Bronchial smooth muscle cell (primary cell): ENCODE measurements around the gene ANKRD34A. TPM values are rescaled to one million over a fixed set of nuclear protein-coding genes. Genes with fewer than 3 reads are reported as not detected.

Source experiments
- total RNA-seq: library from RNA; depleted of rRNA; stranded (reverse); fragments of >200 nt; gene quantifications from 2 replicates; pipeline ENCODE4 v1.2.1, GENCODE V29; 2014

The ANKRD34A gene
- total RNA-seq, result 0.09 and 0.32 TPM in 2 replicates

DNA sequence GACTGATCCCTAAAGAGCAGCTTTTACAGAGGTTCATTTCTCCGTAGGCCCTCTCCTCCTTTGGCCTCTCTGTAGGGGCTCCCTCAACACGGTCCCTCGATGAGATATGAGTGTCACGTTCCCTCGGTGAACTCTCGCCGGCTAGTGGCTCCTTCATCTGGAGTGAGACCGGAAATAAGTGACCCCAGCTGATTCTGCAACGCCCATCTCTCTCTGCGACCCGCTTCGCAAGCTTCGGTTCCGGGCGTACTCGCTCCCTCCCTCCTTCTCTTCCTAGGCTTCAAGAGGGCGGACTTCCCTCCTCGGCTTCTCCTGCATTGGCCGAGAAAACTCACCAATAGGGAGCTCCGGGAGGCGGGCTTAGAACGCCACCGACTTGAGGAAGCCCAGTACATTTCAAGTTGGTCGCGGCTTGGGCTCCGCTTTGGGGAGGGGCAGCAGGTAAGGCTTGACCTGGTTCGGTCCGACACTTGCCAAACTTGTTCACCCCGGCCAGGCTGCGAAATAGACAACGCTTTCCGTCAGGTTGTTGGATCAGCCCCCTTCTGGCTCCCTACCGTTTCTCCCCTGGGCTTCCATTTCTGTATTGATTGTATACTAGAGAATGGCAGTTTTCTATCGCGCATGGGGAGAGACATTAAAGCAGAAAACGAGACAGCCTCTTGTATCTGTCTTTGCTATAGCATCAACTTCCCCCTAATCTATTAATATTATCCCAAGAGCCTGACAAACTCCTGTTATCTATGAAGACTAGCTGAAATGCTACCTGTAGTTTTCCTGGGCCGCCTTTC, at the start of gene ANKRD34A, which contains the start of gene POLR3GL:
Gene ANKRD34A, minus strand, starts transcription at position 248 of the 791 bp plus-strand sequence. CDS start 2,816 bp downstream, outside the sequence.
Gene POLR3GL, plus strand, starts transcription at position 363 of the 791 bp plus-strand sequence. CDS start 10,176 bp downstream, outside the sequence.

DNA sequence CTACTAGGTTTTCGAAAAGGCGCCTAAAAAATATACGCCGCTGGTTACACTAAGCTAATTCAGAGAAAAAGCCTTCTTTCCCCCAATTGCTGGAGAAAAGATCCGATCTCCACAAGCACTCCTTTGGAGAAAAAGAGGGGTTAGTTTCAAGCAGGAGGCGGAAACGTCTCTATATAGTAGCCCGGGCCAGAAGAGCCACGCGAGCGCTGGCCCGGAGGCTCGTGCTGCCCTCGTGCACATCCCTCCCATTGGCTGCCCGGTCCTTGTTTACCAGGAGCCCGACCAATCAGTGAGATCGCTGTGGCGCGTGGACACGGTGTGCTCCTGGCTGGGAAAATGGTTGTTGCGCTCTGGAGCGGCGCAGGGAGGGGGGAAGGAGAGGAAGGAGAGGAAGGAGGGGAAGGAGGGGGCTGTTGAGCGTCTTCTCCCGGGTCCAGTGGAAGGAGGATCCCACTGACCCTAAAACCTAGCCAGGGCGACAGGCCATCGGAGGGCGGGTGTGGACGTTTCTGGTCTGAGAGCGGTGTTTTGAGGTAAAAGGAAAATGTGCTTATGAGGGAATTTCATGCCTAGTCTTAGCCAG, 32.1 kb upstream of the ANKRD34A start, which contains the start of gene TXNIP:
Gene TXNIP, minus strand, starts transcription at position 147 of the 583 bp plus-strand sequence. CDS start 313 bp downstream, outside the sequence.

DNA sequence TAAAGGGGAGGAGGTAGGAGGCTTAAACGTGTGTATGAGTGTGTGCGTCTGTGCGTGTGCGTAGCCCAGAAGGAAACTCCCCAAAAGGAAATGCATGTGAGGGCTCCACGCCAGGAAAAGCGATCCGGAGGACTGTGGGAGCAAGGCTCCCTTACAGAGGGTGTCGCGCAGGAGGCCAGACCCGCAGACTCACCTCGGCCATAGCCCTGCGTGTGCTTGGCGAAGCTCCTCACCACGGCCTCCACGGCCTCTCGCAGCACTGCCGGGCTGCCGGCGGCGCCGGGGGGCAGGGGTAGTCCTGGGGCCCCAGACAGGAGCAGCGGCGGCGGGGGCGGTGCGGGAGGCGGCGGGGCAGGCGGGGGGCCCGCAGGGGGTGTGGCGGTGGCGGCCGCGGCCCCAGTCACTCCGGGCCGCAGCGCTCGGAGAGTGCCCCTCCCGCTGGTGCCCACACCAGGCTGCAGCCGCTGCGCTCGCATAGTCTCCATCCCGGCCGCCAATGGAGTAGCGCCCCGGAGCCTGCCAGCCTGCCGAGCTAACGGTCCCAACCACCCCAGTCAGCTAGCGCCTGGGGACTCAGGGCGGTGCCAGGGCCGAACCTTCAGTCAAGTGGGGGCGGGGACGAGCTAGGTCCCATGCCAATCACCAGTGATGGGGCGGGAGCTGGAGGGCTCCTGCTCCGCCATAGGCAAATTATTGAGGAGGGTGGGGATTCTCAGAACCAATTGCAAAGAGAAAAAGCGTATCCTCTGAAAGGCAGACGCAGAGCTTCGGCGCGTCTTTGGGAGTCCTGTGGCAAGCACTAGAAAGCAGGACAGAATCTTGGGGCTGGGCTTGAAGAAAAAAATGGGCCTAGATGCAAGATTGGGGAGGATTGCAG, 6.7 kb downstream of the ANKRD34A start, which contains the start of gene LIX1L:
Gene LIX1L, minus strand, starts transcription at position 575 of the 877 bp plus-strand sequence. Its CDS starts 90 bp downstream, at position 485.

DNA sequence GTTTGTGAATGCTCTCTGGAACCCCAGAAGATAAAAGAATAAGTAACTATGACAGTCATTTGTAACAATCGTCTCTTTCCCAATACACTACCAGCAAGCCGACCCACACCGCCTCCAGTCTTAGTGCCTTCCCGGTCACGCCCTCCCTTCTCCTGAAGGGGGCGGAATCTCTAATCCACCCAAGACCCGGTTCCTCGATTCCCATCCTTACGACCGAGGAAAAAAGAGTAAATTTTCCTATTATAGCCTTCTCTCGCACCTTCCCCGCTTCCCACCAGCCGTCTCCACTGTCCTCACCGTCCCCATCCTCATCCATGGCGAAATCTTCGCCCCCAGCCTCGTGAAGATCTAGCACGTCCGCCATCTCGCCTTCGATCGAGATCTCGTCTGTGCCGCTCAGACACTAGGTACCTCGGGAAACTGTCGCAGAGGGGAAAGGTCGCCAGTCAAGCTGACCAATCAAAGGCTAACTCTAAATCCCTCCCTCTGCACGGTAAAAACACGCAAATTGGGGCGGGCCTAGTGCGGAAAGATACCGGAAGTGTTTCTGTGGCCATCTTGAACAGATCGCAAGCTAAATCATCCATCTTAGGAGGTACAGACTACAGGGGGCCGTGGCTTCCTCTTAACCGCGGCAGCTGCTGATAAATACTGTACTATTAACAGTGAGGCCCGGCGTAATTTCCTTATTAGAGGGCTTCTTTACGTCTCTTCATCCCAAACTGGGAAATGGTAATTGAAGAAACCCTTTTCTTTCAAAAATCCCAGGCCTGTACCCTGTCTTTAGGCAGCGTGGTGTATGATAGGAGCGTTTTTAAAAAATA, 37.1 kb downstream of the ANKRD34A start, which contains the start of gene RBM8A:
Gene RBM8A, minus strand, starts transcription at position 422 of the 824 bp plus-strand sequence. Its CDS starts 58 bp downstream, at position 364.

DNA sequence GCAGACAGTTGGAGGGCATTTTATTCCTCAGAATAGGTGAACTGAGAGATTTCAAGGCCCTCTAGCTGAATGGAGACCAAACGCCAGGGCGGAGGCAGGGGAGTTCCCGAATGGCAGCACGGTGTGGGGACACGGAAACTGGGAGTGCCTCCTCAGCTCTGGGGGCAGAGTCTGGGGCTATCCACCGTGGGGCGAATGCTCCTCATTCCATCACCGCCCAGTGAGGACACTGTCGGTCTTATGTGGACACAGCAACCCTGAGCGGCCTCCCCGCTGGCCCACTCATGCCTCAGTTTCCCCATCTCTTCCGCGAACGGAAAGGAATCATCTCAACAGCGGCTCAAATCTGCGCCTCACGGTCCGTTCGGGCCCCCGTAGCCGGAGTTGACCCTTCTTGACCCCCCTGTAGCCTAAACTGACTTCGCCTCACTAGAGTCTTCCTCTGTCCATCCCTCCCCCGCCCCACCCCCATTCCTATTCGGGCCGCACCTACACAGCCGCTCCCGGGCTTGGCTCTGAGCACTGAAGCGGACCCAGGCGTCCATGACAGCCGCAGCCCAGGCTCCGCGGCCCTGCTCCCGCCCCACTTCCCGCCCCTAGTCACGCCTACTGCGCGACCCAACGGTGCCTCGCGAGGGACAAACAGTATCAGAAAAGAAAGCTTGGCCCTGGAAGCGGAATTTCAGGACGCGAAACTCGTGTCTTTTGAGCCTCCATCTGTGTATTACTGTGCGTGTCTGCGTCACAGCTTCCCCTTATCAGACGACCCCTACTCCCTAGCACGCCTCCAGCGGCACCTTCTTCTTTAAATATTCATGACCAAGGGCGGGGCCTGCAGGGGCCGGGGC, 46.0 kb downstream of the ANKRD34A start, which contains the start of gene PEX11B:
Gene PEX11B, minus strand, starts transcription at position 574 of the 848 bp plus-strand sequence. Its CDS starts 29 bp downstream, at position 545.

Other genes with a start within 250 kb of the ANKRD34A start
- not detected in 2 replicates for gene CD160, start 245.1 kb downstream of the ANKRD34A start, total RNA-seq
- 12.5 and 19.9 TPM in 2 replicates for gene RNF115, start 140.5 kb downstream of the ANKRD34A start, total RNA-seq
- 31.4 and 31.7 TPM in 2 replicates for gene POLR3C, start 140.4 kb downstream of the ANKRD34A start, total RNA-seq
- 1.6 and 2.4 TPM in 2 replicates for gene NUDT17, start 118.9 kb downstream of the ANKRD34A start, total RNA-seq
- gene PIAS3, start 105.5 kb downstream of the ANKRD34A start, total RNA-seq, result 4.9 and 6.5 TPM in 2 replicates
- 2.9 and 5.2 TPM in 2 replicates for gene ANKRD35, start 78.7 kb downstream of the ANKRD34A start, total RNA-seq
- 1.1 and 3.8 TPM in 2 replicates for gene ITGA10, start 54.5 kb downstream of the ANKRD34A start, total RNA-seq
- gene PEX11B, start 45.9 kb downstream of the ANKRD34A start, total RNA-seq, result 26.5 and 27.6 TPM in 2 replicates
- gene RBM8A, start 37.1 kb downstream of the ANKRD34A start, total RNA-seq, result 98.8 and 98.9 TPM in 2 replicates
- gene LIX1L, start 6.6 kb downstream of the ANKRD34A start, total RNA-seq, result 9.6 and 12.5 TPM in 2 replicates
- gene POLR3GL, start 115 bp upstream of the ANKRD34A start, total RNA-seq, result 22.6 and 26.2 TPM in 2 replicates
- gene TXNIP, start 32.0 kb upstream of the ANKRD34A start, total RNA-seq, result 318 and 471 TPM in 2 replicates
- gene HJV, start 57.2 kb upstream of the ANKRD34A start, total RNA-seq, result not detected in 2 replicates
- gene NBPF10, start 180.2 kb upstream of the ANKRD34A start, total RNA-seq, result 2.8 and 4.9 TPM in 2 replicates